H9 (cell line): ENCODE data around the gene C22orf23. TPM values are rescaled to one million over a fixed set of nuclear protein-coding genes. Genes with fewer than 3 reads are reported as not detected.

Experiments used
- DNase-seq: peaks from one replicate; pipeline ENCODE4 v3.0.0-alpha.2; 2017
- H2AFZ ChIP-seq: one replicate; pipeline ENCODE4 v1.6.1; 2013; ENCODE audit warnings: mild to moderate bottlenecking, low read length, control low read depth, moderate library complexity
- H2AK5ac ChIP-seq: 2 replicates; pipeline ENCODE4 v1.6.1; 2013; ENCODE audit warnings: low read length, control low read depth, mixed read lengths; ENCODE audit not compliant: insufficient read length
- H2BK120ac ChIP-seq: one replicate; pipeline ENCODE4 v1.6.1; 2013; ENCODE audit warnings: low read depth, mild to moderate bottlenecking, low read length, control low read depth, inconsistent platforms; ENCODE audit not compliant: poor library complexity, severe bottlenecking
- H2BK12ac ChIP-seq: 2 replicates; pipeline ENCODE4 v1.6.1; 2013; ENCODE audit warnings: low read length, control low read depth, mixed read lengths, low read depth; ENCODE audit not compliant: insufficient read length
- H2BK15ac ChIP-seq: 2 replicates; pipeline ENCODE4 v1.6.1; 2013; ENCODE audit warnings: low read depth, low read length, control low read depth
- H2BK20ac ChIP-seq: one replicate; pipeline ENCODE4 v1.6.1; 2013; ENCODE audit warnings: low read depth, mild to moderate bottlenecking, low read length, control low read depth, inconsistent platforms; ENCODE audit not compliant: poor library complexity, severe bottlenecking
- H2BK5ac ChIP-seq: 2 replicates; pipeline ENCODE4 v1.6.1; 2013; ENCODE audit warnings: low read length, control low read depth, mixed read lengths; ENCODE audit not compliant: insufficient read length
- H3K14ac ChIP-seq: 2 replicates; pipeline ENCODE4 v1.6.1; 2013; ENCODE audit warnings: low read length, control low read depth; ENCODE audit not compliant: insufficient read depth
- H3K18ac ChIP-seq: 2 replicates; pipeline ENCODE4 v1.6.1; 2013; ENCODE audit warnings: low read depth, mild to moderate bottlenecking, mixed read lengths, low read length, control low read depth; ENCODE audit not compliant: insufficient read length
- H3K23ac ChIP-seq: 2 replicates; pipeline ENCODE4 v1.6.1; 2013; ENCODE audit warnings: low read length, control low read depth, mixed read lengths, low read depth; ENCODE audit not compliant: insufficient read length
- H3K23me2 ChIP-seq: 2 replicates; pipeline ENCODE4 v1.6.1; 2013; ENCODE audit warnings: low read depth, mild to moderate bottlenecking, mixed read lengths, low read length, control low read depth; ENCODE audit not compliant: insufficient read length, poor library complexity, severe bottlenecking
- H3K27ac ChIP-seq: 2 replicates; pipeline ENCODE4 v1.5.1; 2013; ENCODE audit warnings: low read length, control low read depth, mixed read lengths, low read depth; ENCODE audit not compliant: insufficient read length
- H3K27me3 ChIP-seq: 2 replicates; pipeline ENCODE4 v1.6.1; 2013; ENCODE audit warnings: low read length, control low read depth, inconsistent platforms; ENCODE audit not compliant: insufficient read depth
- H3K4ac ChIP-seq: 2 replicates; pipeline ENCODE4 v1.6.1; 2013; ENCODE audit warnings: low read depth, mild to moderate bottlenecking, control low read depth, inconsistent platforms, low read length, moderate library complexity
- H3K4me1 ChIP-seq: 2 replicates; pipeline ENCODE4 v1.6.1; 2013; ENCODE audit warnings: low read length, control low read depth, inconsistent platforms; ENCODE audit not compliant: insufficient read depth
- H3K4me2 ChIP-seq: 2 replicates; pipeline ENCODE4 v1.6.1; 2013; ENCODE audit warnings: low read length, control low read depth, mixed read lengths; ENCODE audit not compliant: insufficient read length, insufficient read depth
- H3K56ac ChIP-seq: 2 replicates; pipeline ENCODE4 v1.6.1; 2013; ENCODE audit warnings: low read depth, mild to moderate bottlenecking, mixed read lengths, low read length, control low read depth; ENCODE audit not compliant: insufficient read length
- H3K79me1 ChIP-seq: 2 replicates; pipeline ENCODE4 v1.6.1; 2013; ENCODE audit warnings: low read depth, mild to moderate bottlenecking, moderate library complexity, low read length, control low read depth, inconsistent platforms; ENCODE audit not compliant: insufficient read depth, poor library complexity, severe bottlenecking
- H3K79me2 ChIP-seq: 2 replicates; pipeline ENCODE4 v1.6.1; 2013; ENCODE audit warnings: low read length, control low read depth, inconsistent platforms; ENCODE audit not compliant: insufficient read depth
- H3K9ac ChIP-seq: 2 replicates; pipeline ENCODE4 v1.6.1; 2013; ENCODE audit warnings: low read length, control low read depth, mixed read lengths; ENCODE audit not compliant: insufficient read length; ENCODE audit errors: extremely low read depth
- H3K9me3 ChIP-seq: one replicate; pipeline ENCODE4 v1.6.1; 2013; ENCODE audit warnings: low read depth, low read length, inconsistent platforms; ENCODE audit not compliant: control insufficient read depth
- H3T11ph ChIP-seq: one replicate; pipeline ENCODE4 v1.6.1; 2013; ENCODE audit warnings: mild to moderate bottlenecking, low read length, control low read depth, inconsistent platforms
- H4K20me1 ChIP-seq: one replicate; pipeline ENCODE4 v1.6.1; 2013; ENCODE audit not compliant: control insufficient read depth, insufficient read length, insufficient read depth
- H4K5ac ChIP-seq: 2 replicates; pipeline ENCODE4 v1.6.1; 2013; ENCODE audit warnings: low read depth, mild to moderate bottlenecking, mixed read lengths, low read length, control low read depth; ENCODE audit not compliant: insufficient read length
- H4K8ac ChIP-seq: replicated peaks from 2 replicates; pipeline ENCODE4 v1.6.1; 2013; ENCODE audit warnings: low read length, control low read depth, mixed read lengths, low read depth; ENCODE audit not compliant: insufficient read length
- H4K91ac ChIP-seq: 2 replicates; pipeline ENCODE4 v1.6.1; 2013; ENCODE audit warnings: low read depth, mild to moderate bottlenecking, moderate library complexity, mixed read lengths, low read length, control low read depth; ENCODE audit not compliant: insufficient read length
- H3K27ac Mint-ChIP-seq, 3 experiments: 2 replicates in 2 of 3; 3 replicates in 1 of 3; pipeline ENCODE4 v1.8.0; 2020 to 2021; ENCODE audit warnings: mixed read lengths in 3 of 3, mild to moderate bottlenecking in 1 of 3, moderate library complexity in 1 of 3
- H3K27me3 Mint-ChIP-seq: 2 replicates; pipeline ENCODE4 v1.8.0; 2021; ENCODE audit warnings: low read depth, mild to moderate bottlenecking, moderate library complexity, mixed read lengths
- H3K36me3 Mint-ChIP-seq, 3 experiments: 2 replicates in 2 of 3; 3 replicates in 1 of 3; pipeline ENCODE4 v1.8.0; 2020 to 2021; ENCODE audit warnings: low read depth in 3 of 3, mixed read lengths in 3 of 3; ENCODE audit not compliant: insufficient read depth in 1 of 3
- H3K4me1 Mint-ChIP-seq, 2 experiments: 2 replicates each; pipeline ENCODE4 v1.8.0; 2020; ENCODE audit warnings: mixed read lengths in 2 of 2
- H3K4me3 Mint-ChIP-seq, 2 experiments: 2 replicates in 1 of 2; 3 replicates in 1 of 2; pipeline ENCODE4 v1.8.0; 2020 to 2021; ENCODE audit warnings: mild to moderate bottlenecking in 2 of 2, mixed read lengths in 2 of 2, moderate library complexity in 1 of 2
- H3K9me3 Mint-ChIP-seq, 2 experiments: 2 replicates in 1 of 2; 3 replicates in 1 of 2; pipeline ENCODE4 v1.8.0; 2020; ENCODE audit warnings: mild to moderate bottlenecking in 2 of 2, mixed read lengths in 2 of 2, moderate library complexity in 1 of 2
- CTCF ChIP-seq: fragments of 200-600 bp; sonication (generic); conservative IDR thresholded peaks from 3 replicates; pipeline ENCODE4 v1.8.0; 2021; ENCODE audit warnings: antibody characterized with exemption, mild to moderate bottlenecking
- WGBS: extraction: QIAGEN DNeasy Blood & Tissue Kit; methylation state at CpG from one replicate; pipeline ENCODE4 v1.1.7; 2013; ENCODE audit warnings: missing lambda C conversion rate, low lambda C conversion rate, mixed read lengths; ENCODE audit not compliant: insufficient read length; ENCODE audit errors: extremely low coverage; 5-methylcytosine and 5-hydroxymethylcytosine counted together
- total RNA-seq: library from RNA; stranded (reverse); gene quantifications from 2 replicates; pipeline ENCODE4 v1.2.1, GENCODE V29; 2021

Gene C22orf23
- total RNA-seq, 1 experiment from 2014 or later = 0.57 TPM

DNA sequence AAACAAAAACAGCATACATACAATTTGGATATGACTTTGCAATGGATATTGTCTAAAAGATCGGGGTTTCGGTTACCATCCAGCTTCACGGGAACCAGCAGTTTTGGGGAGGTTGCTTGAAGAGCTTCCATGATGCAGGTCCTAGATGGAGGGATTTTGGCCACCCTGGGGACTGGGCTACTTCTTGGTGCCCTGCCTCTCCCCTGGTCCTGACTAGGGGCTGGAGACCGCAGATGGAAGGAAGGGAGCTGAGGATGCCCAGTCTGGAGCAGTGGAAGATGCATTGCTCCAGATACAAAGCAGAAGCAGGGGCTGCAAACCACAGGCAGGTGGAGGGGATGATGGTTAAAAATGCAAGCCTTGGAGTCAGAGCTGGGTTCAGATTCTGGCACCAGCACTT is 17.5 kb upstream of the C22orf23 start:
- peaks cover 15 to 58% (median 49%) of the 10 kb centered on the region in 3 experiments; a peak in 6 of 7 replicates for H3K36me3 Mint-ChIP-seq
- Histone ChIP-seq H2BK5ac (no peak overlapping the region), H2BK15ac (no peak overlapping the region), H3K23me2 (no peaks in the 10 kb centered on the region), H3K4me1 (no peaks in the 10 kb centered on the region; the same call in 1 of the 2 replicates), H4K91ac (no peak overlapping the region), H3K79me2 (no peaks in the 10 kb centered on the region), H3K23ac (no peak overlapping the region), H3K4me2 (no peak overlapping the region), H4K20me1 (peaks cover 3% of the 10 kb centered on the region), H3K27ac (no peak overlapping the region), H2BK12ac (no peak overlapping the region), H3K14ac (no peak overlapping the region), H4K8ac (no peak overlapping the region), H3K9me3 (no peaks in the 10 kb centered on the region), H2AK5ac (no peak overlapping the region), H3K79me1 (no peaks in the 10 kb centered on the region), H4K5ac (no peak overlapping the region), H3K56ac (no peak overlapping the region), H3T11ph (no peak overlapping the region), H2BK20ac (no peak overlapping the region), H3K27me3 (no peaks in the 10 kb centered on the region), H3K18ac (no peak overlapping the region), H2AFZ (no peak overlapping the region), H3K4ac (no peak overlapping the region), H2BK120ac (no peak overlapping the region), H3K9ac (no peak overlapping the region)
- H3K4me1 Mint-ChIP-seq = peaks cover 32 to 53% of the 10 kb centered on the region in 2 experiments
- WGBS = no CpG with 5 or more reads among the region's 4 CpGs
- H3K27me3 Mint-ChIP-seq = no peaks in the 10 kb centered on the region; the same call in 1 of the 2 replicates
- no peak for DNase-seq
- 0 out of 5 replicates have a peak, but pooled peaks cover 0 to 3% of the 10 kb centered on the region in 2 experiments for H3K9me3 Mint-ChIP-seq
- TF ChIP-seq CTCF = no peak
- no peak overlapping the region; a peak in 1 of 5 replicates for H3K4me3 Mint-ChIP-seq
- peak overlapping the region in 1 of 3 experiments; percentile 80; a peak in 2 of 7 replicates for H3K27ac Mint-ChIP-seq
